SU-DHL-6 (cell line): ENCODE data around the gene OR1L8.

Experiments
- EZH2phosphoT487 ChIP-seq: fragments of 200-600 bp; sonication (generic), shearing (Covaris generic); conservative IDR thresholded peaks from 2 replicates; pipeline ENCODE4 v1.6.1; 2018; ENCODE audit warnings: mild to moderate bottlenecking, antibody characterized with exemption, low read length, moderate library complexity, mixed read lengths
- TF ChIP-seq, protein P1 (sequence below): fragments of 200-600 bp; sonication (generic); IDR thresholded peaks from one replicate; pipeline ENCODE4 v1.5.1; 2017; ENCODE audit warnings: antibody characterized with exemption, mild to moderate bottlenecking, low read length, moderate library complexity; ENCODE audit not compliant: insufficient read depth, poor library complexity, severe bottlenecking

DNA sequence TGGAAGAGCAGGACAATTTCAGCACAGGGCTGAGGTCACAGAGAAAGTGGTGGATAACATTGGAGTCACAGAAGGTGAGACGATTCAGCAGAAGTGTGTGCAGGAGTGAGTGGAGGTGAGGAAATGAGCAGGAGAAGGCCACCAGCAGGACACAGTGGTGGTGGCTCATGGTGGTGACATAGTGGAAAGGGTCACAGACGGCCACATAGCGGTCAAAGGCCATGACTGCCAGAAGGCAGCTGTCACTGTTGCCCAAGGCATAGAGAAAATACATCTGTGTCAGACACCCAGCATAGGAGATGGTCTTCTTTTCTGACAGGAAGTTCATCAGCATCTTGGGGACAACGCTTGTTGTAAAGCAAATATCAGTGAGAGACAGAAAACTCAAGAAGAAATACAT lies 15.3 kb downstream of the OR1L8 start:
- TF ChIP-seq, protein P1, sequence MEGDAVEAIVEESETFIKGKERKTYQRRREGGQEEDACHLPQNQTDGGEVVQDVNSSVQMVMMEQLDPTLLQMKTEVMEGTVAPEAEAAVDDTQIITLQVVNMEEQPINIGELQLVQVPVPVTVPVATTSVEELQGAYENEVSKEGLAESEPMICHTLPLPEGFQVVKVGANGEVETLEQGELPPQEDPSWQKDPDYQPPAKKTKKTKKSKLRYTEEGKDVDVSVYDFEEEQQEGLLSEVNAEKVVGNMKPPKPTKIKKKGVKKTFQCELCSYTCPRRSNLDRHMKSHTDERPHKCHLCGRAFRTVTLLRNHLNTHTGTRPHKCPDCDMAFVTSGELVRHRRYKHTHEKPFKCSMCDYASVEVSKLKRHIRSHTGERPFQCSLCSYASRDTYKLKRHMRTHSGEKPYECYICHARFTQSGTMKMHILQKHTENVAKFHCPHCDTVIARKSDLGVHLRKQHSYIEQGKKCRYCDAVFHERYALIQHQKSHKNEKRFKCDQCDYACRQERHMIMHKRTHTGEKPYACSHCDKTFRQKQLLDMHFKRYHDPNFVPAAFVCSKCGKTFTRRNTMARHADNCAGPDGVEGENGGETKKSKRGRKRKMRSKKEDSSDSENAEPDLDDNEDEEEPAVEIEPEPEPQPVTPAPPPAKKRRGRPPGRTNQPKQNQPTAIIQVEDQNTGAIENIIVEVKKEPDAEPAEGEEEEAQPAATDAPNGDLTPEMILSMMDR = no peak
- TF ChIP-seq EZH2phosphoT487 = no peak
